Nephron (organoid): ENCODE results near the gene KIRREL3.
A peak's percentile ranks its signal among the peaks of the same experiment; 100 is the strongest.

Experiments used
- H3K27ac Mint-ChIP-seq, 3 experiments: 2 replicates each; pipeline ENCODE4 v1.8.0; 2020; ENCODE audit warnings: mixed read lengths in 3 of 3, mild to moderate bottlenecking in 2 of 3, moderate library complexity in 1 of 3
- H3K27me3 Mint-ChIP-seq: 2 replicates; pipeline ENCODE4 v1.8.0; 2021; ENCODE audit warnings: low read depth, mild to moderate bottlenecking, moderate library complexity, mixed read lengths
- H3K36me3 Mint-ChIP-seq: 2 replicates; pipeline ENCODE4 v1.8.0; 2020; ENCODE audit warnings: low read depth, mixed read lengths
- H3K4me1 Mint-ChIP-seq: 2 replicates; pipeline ENCODE4 v1.8.0; 2020; ENCODE audit warnings: mixed read lengths
- H3K4me3 Mint-ChIP-seq, 3 experiments: 2 replicates each; pipeline ENCODE4 v1.8.0; 2020; ENCODE audit warnings: mild to moderate bottlenecking in 3 of 3, mixed read lengths in 3 of 3, moderate library complexity in 2 of 3
- H3K9me3 Mint-ChIP-seq: 2 replicates; pipeline ENCODE4 v1.8.0; 2020; ENCODE audit warnings: mixed read lengths
- TF ChIP-seq, protein P1 (sequence below), 3 experiments: fragments of 200-600 bp; sonication (generic); IDR thresholded peaks; one replicate each; pipeline ENCODE4 v1.5.0; 2021; ENCODE audit warnings: antibody characterized with exemption in 3 of 3; ENCODE audit not compliant: unreplicated experiment in 3 of 3

KIRREL3 gene

GRCh38 chr11:126713806-126714205 lies 286.8 kb downstream of the KIRREL3 start:
- TF ChIP-seq, protein P1, sequence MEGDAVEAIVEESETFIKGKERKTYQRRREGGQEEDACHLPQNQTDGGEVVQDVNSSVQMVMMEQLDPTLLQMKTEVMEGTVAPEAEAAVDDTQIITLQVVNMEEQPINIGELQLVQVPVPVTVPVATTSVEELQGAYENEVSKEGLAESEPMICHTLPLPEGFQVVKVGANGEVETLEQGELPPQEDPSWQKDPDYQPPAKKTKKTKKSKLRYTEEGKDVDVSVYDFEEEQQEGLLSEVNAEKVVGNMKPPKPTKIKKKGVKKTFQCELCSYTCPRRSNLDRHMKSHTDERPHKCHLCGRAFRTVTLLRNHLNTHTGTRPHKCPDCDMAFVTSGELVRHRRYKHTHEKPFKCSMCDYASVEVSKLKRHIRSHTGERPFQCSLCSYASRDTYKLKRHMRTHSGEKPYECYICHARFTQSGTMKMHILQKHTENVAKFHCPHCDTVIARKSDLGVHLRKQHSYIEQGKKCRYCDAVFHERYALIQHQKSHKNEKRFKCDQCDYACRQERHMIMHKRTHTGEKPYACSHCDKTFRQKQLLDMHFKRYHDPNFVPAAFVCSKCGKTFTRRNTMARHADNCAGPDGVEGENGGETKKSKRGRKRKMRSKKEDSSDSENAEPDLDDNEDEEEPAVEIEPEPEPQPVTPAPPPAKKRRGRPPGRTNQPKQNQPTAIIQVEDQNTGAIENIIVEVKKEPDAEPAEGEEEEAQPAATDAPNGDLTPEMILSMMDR (IDR thresholded peaks at IDR 0.05; ENCODE audit: unreplicated experiment in 3 of 3), result no peak
- H3K27me3 Mint-ChIP-seq, result peaks cover 6% of the 10 kb centered on the region
- no peaks in the 10 kb centered on the region for H3K9me3 Mint-ChIP-seq
- H3K36me3 Mint-ChIP-seq, result no peaks in the 10 kb centered on the region
- H3K27ac Mint-ChIP-seq, result no peak overlapping the region
- H3K4me1 Mint-ChIP-seq, result peaks cover 7% of the 10 kb centered on the region
- no peak overlapping the region for H3K4me3 Mint-ChIP-seq

GRCh38 chr11:126711977-126712625 lies 288.5 kb downstream of the KIRREL3 start:
- TF ChIP-seq, protein P1 (IDR thresholded peaks at IDR 0.05; ENCODE audit: unreplicated experiment in 3 of 3), result no peak
- no peaks in the 10 kb centered on the region for H3K9me3 Mint-ChIP-seq
- no peak overlapping the region for H3K4me3 Mint-ChIP-seq
- no peaks in the 10 kb centered on the region for H3K36me3 Mint-ChIP-seq
- H3K27ac Mint-ChIP-seq, result no peak overlapping the region
- peaks cover 3% of the 10 kb centered on the region for H3K27me3 Mint-ChIP-seq
- H3K4me1 Mint-ChIP-seq, result peaks cover 22% of the 10 kb centered on the region

- TF ChIP-seq, protein P1 (IDR thresholded peaks at IDR 0.05; ENCODE audit: unreplicated experiment in 3 of 3), result no peak
- H3K9me3 Mint-ChIP-seq, result no peaks in the 10 kb centered on the region
- peaks cover 3% of the 10 kb centered on the region for H3K27me3 Mint-ChIP-seq
These were observed 289.7 kb downstream of the KIRREL3 start for GRCh38 chr11:126710804-126711399.

DNA sequence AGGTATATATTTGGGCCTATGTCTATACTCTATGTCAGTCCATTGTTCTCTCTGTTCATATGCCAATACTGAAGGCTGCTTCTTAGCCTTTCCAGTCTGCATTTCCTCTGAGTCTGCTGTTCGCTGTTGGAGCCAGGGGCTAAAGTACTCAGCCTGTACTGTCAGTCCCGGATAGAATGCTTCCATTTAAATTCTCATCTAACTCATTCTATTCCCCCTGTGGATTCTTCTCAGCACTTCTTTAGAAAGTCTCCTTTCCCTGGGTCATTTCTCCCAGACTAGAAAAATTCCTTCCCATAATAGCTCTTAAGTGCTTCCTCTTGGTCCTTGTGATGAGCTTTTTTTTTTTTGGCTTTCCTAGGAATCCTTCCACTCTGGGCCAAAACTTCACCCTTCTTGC lies 293.1 kb downstream of the KIRREL3 start:
- Mint-ChIP-seq H3K9me3 (no peaks in the 10 kb centered on the region), H3K4me3 (no peak overlapping the region), H3K27me3 (peaks cover 3% of the 10 kb centered on the region), H3K27ac (no peak overlapping the region), H3K36me3 (no peaks in the 10 kb centered on the region), H3K4me1 (peaks cover 38% of the 10 kb centered on the region)
- TF ChIP-seq, protein P1 (IDR thresholded peaks at IDR 0.05; ENCODE audit: unreplicated experiment in 3 of 3), result no peak

More at GRCh38 chr11:126710804-126711399, 289.7 kb downstream of the KIRREL3 start:
- Mint-ChIP-seq H3K4me1 (peaks cover 22% of the 10 kb centered on the region), H3K4me3 (no peak overlapping the region), H3K36me3 (no peaks in the 10 kb centered on the region), H3K27ac (no peak overlapping the region)

- TF ChIP-seq, protein P1 (IDR thresholded peaks at IDR 0.05; ENCODE audit: unreplicated experiment in 3 of 3), result no peak
- H3K4me3 Mint-ChIP-seq, result no peak overlapping the region
- H3K36me3 Mint-ChIP-seq, result no peaks in the 10 kb centered on the region
- peaks cover 44% of the 10 kb centered on the region for H3K4me1 Mint-ChIP-seq
- peaks cover 14% of the 10 kb centered on the region for H3K27me3 Mint-ChIP-seq
- H3K9me3 Mint-ChIP-seq, result no peaks in the 10 kb centered on the region
- H3K27ac Mint-ChIP-seq, result peak overlapping the region; percentile 6 to 37 (median 16)
These were observed 296.5 kb downstream of the KIRREL3 start for GRCh38 chr11:126704096-126704495.

GRCh38 chr11:126703662-126704061 lies 296.9 kb downstream of the KIRREL3 start:
- Mint-ChIP-seq H3K36me3 (no peaks in the 10 kb centered on the region), H3K9me3 (no peaks in the 10 kb centered on the region), H3K4me3 (no peak overlapping the region), H3K4me1 (peaks cover 41% of the 10 kb centered on the region), H3K27me3 (peaks cover 17% of the 10 kb centered on the region), H3K27ac (peak overlapping the region; percentile 6 to 37 (median 16))
- TF ChIP-seq, protein P1 (IDR thresholded peaks at IDR 0.05; ENCODE audit: unreplicated experiment in 3 of 3), result no peak
